ENCODE measurements around the gene GUCY1A1. TPM values are rescaled to one million over a fixed set of nuclear protein-coding genes. Genes with fewer than 3 reads are reported as not detected.

Gene GUCY1A1
- total RNA-seq, 2 donors from 2014 or later, result 2.0 to 14.7 TPM

DNA sequence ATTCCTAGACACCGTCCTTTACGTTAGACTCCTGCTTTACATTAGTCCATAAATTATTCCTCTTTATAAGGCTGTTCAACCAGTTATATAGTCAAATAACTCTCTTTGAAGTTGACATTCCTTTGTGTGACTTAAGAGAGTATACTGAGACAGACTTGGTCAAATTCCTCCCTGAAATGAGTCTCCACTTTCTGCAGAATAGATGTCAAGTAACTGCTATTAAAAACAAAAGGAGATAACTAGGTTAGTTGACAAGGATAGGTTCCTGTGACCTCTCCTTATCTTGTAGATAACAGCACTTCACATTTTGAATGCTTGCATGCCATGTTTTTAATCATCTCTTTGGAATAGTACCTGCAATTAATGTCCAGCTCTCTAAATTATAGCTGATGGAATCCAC is 5.7 kb downstream of the GUCY1A1 start:
- Histone ChIP-seq H3K27ac (no peak overlapping the region), H3K4me1 (no peaks in the 10 kb centered on the region), H3K27me3 (no peaks in the 10 kb centered on the region), H3K9ac (ENCODE audit: low read depth in 2 of 2, low read length in 2 of 2) (no peak overlapping the region), H3K4me3 (no peak overlapping the region), H3K36me3 (no peaks in the 10 kb centered on the region), H3K9me3 (no peaks in the 10 kb centered on the region)
- intact Hi-C loops (cut with DNase I), result no loop called here
- no peak for DNase-seq
- TF ChIP-seq, protein P1, sequence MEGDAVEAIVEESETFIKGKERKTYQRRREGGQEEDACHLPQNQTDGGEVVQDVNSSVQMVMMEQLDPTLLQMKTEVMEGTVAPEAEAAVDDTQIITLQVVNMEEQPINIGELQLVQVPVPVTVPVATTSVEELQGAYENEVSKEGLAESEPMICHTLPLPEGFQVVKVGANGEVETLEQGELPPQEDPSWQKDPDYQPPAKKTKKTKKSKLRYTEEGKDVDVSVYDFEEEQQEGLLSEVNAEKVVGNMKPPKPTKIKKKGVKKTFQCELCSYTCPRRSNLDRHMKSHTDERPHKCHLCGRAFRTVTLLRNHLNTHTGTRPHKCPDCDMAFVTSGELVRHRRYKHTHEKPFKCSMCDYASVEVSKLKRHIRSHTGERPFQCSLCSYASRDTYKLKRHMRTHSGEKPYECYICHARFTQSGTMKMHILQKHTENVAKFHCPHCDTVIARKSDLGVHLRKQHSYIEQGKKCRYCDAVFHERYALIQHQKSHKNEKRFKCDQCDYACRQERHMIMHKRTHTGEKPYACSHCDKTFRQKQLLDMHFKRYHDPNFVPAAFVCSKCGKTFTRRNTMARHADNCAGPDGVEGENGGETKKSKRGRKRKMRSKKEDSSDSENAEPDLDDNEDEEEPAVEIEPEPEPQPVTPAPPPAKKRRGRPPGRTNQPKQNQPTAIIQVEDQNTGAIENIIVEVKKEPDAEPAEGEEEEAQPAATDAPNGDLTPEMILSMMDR (IDR thresholded peaks at IDR 0.05), result no peak

DNA sequence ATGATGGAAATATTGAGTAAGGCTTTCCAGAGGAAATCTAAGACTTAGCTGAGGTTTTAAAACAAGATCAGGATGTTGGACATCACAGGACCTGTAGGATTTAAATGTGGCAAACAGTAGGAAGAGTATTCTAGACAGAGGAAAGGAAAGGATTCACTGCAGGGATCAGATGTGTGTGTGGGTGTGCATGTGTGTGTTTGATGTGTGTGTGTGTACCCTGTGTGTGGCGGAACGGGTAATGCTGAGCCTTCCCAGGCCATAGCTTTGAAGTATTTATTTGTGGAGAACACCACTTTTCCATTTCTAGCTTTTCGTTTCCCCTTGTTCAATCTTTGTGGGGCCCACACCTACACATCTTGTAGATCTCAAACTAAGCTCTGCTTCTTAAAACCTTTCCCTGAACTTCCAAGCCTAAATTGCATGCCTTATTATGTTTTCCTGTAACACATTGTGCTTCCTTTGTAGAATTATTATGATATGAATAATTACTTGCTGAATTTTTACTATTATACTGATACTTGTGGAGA is 6.9 kb downstream of the GUCY1A1 start:
- Histone ChIP-seq H3K36me3 (no peaks in the 10 kb centered on the region), H3K27ac (no peak overlapping the region), H3K9me3 (no peaks in the 10 kb centered on the region), H3K27me3 (no peaks in the 10 kb centered on the region), H3K9ac (ENCODE audit: low read depth in 2 of 2, low read length in 2 of 2) (no peak overlapping the region), H3K4me1 (no peaks in the 10 kb centered on the region), H3K4me3 (no peak overlapping the region)
- DNase-seq, result no peak
- intact Hi-C loops (cut with DNase I), result no loop called here
- TF ChIP-seq, protein P1 (IDR thresholded peaks at IDR 0.05), result no peak

DNA sequence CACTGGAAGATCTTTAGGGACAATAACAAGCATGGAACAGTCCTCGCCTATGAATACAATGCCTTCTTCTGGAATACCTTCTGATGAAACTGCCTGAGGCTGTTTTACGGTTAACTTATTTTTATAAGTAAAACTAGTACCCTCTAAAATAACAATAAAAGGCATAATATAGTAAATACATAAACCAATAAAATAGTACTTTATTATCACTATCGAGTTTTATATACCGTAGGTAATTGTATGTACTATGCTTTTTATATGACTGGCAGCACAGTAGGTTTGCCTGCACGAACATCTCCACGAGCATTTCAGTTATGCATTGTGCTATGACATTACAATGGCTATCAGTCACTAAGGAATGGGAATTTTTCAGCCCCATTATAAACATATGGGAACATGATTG is 8.0 kb downstream of the GUCY1A1 start:
- intact Hi-C loops (cut with DNase I), result no loop called here
- DNase-seq, result no peak
- Histone ChIP-seq H3K4me3 (no peak overlapping the region), H3K4me1 (no peaks in the 10 kb centered on the region), H3K27ac (no peak overlapping the region), H3K9me3 (no peaks in the 10 kb centered on the region), H3K9ac (ENCODE audit: low read depth in 2 of 2, low read length in 2 of 2) (no peak overlapping the region), H3K27me3 (no peaks in the 10 kb centered on the region), H3K36me3 (no peaks in the 10 kb centered on the region)
- TF ChIP-seq, protein P1 (IDR thresholded peaks at IDR 0.05), result no peak

DNA sequence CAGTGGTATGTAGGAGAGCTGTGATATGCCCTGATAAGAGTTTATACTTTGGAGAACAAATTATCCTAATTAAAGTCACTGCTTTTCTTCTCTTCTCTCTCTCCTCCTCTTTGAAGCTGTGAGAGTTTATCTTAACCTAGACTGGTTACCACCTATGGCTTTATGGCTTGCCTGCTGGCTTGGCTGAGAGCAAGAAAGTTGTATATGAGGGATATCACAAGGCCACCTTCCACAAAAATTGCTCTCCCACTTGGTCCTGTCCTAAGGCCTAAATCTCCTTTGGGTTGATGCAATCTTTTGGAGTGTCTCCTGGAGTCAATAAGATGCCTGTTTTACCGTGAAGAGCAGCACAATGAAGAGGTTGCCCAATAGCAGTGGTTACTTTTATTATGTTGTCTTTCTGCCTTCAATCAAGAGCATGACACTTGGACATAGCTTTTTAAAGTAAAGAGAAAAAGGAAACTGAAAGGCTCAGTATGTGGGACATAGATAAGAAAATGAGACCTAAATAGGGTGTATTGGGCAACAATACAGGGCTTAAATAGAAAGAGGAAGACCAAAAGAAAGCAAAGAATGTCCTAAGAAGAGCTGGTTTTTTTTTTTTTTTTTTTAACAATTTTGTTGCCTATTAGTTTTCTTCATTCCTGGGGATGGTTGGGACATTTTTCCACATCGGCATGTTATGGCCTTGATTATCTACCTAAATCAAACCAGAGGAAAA is 9.2 kb downstream of the GUCY1A1 start:
- Histone ChIP-seq H3K9ac (ENCODE audit: low read depth in 2 of 2, low read length in 2 of 2) (no peak overlapping the region), H3K27ac (peak overlapping the region; percentile 15)

DNA sequence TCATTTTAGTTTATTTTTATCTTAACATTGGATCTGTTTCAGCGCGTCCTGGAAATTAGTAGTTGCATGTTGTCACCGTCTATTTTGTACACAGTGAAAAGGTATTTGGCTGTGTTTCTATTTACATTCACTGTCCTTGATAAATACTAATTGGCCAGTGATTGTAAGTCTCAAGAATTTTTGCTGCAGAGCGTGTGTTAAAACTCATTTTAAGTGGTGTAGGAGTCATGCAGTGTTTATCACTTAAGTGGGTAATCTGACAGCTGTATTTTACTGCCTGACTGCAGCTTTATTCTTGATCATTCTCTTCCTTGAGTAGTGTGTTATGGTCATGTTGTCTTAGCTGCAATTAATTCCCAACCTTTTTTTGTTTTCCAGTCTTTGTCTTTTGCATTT is 9.8 kb downstream of the GUCY1A1 start:
- H3K4me3 ChIP-seq, result no peak overlapping the region
- DNase-seq, result no peak
- intact Hi-C loops (cut with DNase I), result no loop called here

More for the DNA sequence above, 9.2 kb downstream of the GUCY1A1 start:
- no peaks in the 10 kb centered on the region for H3K27me3 ChIP-seq
- H3K4me3 ChIP-seq, result no peak overlapping the region
- no peaks in the 10 kb centered on the region for H3K4me1 ChIP-seq
- no peaks in the 10 kb centered on the region for H3K9me3 ChIP-seq
- no peak for DNase-seq
- intact Hi-C loops (cut with DNase I), result no loop called here
- no peaks in the 10 kb centered on the region for H3K36me3 ChIP-seq
- TF ChIP-seq, protein P1 (IDR thresholded peaks at IDR 0.05), result no peak

More for the DNA sequence above, 9.8 kb downstream of the GUCY1A1 start:
- TF ChIP-seq, protein P1 (IDR thresholded peaks at IDR 0.05), result no peak
- Histone ChIP-seq H3K27ac (no peak overlapping the region), H3K36me3 (no peaks in the 10 kb centered on the region), H3K27me3 (no peaks in the 10 kb centered on the region), H3K9me3 (no peaks in the 10 kb centered on the region), H3K4me1 (no peaks in the 10 kb centered on the region), H3K9ac (ENCODE audit: low read depth in 2 of 2, low read length in 2 of 2) (no peak overlapping the region)
